H9 (cell line): ENCODE measurements around the gene DAZAP1. TPM values are rescaled to one million over a fixed set of nuclear protein-coding genes. Genes with fewer than 3 reads are reported as not detected.
A peak's percentile ranks its signal among the peaks of the same experiment; 100 is the strongest.

ENCODE experiments used
- DNase-seq: peaks from one replicate; pipeline ENCODE4 v3.0.0-alpha.2; 2017
- H2AFZ ChIP-seq: one replicate; pipeline ENCODE4 v1.6.1; 2013; ENCODE audit warnings: mild to moderate bottlenecking, low read length, control low read depth, moderate library complexity
- H2AK5ac ChIP-seq: 2 replicates; pipeline ENCODE4 v1.6.1; 2013; ENCODE audit warnings: low read length, control low read depth, mixed read lengths; ENCODE audit not compliant: insufficient read length
- H2BK120ac ChIP-seq: one replicate; pipeline ENCODE4 v1.6.1; 2013; ENCODE audit warnings: low read depth, mild to moderate bottlenecking, low read length, control low read depth, inconsistent platforms; ENCODE audit not compliant: poor library complexity, severe bottlenecking
- H2BK12ac ChIP-seq: 2 replicates; pipeline ENCODE4 v1.6.1; 2013; ENCODE audit warnings: low read length, control low read depth, mixed read lengths, low read depth; ENCODE audit not compliant: insufficient read length
- H2BK15ac ChIP-seq: 2 replicates; pipeline ENCODE4 v1.6.1; 2013; ENCODE audit warnings: low read depth, low read length, control low read depth
- H2BK20ac ChIP-seq: one replicate; pipeline ENCODE4 v1.6.1; 2013; ENCODE audit warnings: low read depth, mild to moderate bottlenecking, low read length, control low read depth, inconsistent platforms; ENCODE audit not compliant: poor library complexity, severe bottlenecking
- H2BK5ac ChIP-seq: 2 replicates; pipeline ENCODE4 v1.6.1; 2013; ENCODE audit warnings: low read length, control low read depth, mixed read lengths; ENCODE audit not compliant: insufficient read length
- H3K14ac ChIP-seq: 2 replicates; pipeline ENCODE4 v1.6.1; 2013; ENCODE audit warnings: low read length, control low read depth; ENCODE audit not compliant: insufficient read depth
- H3K18ac ChIP-seq: 2 replicates; pipeline ENCODE4 v1.6.1; 2013; ENCODE audit warnings: low read depth, mild to moderate bottlenecking, mixed read lengths, low read length, control low read depth; ENCODE audit not compliant: insufficient read length
- H3K23ac ChIP-seq: 2 replicates; pipeline ENCODE4 v1.6.1; 2013; ENCODE audit warnings: low read length, control low read depth, mixed read lengths, low read depth; ENCODE audit not compliant: insufficient read length
- H3K23me2 ChIP-seq: 2 replicates; pipeline ENCODE4 v1.6.1; 2013; ENCODE audit warnings: low read depth, mild to moderate bottlenecking, mixed read lengths, low read length, control low read depth; ENCODE audit not compliant: insufficient read length, poor library complexity, severe bottlenecking
- H3K27ac ChIP-seq: 2 replicates; pipeline ENCODE4 v1.5.1; 2013; ENCODE audit warnings: low read length, control low read depth, mixed read lengths, low read depth; ENCODE audit not compliant: insufficient read length
- H3K27me3 ChIP-seq: 2 replicates; pipeline ENCODE4 v1.6.1; 2013; ENCODE audit warnings: low read length, control low read depth, inconsistent platforms; ENCODE audit not compliant: insufficient read depth
- H3K4ac ChIP-seq: 2 replicates; pipeline ENCODE4 v1.6.1; 2013; ENCODE audit warnings: low read depth, mild to moderate bottlenecking, control low read depth, inconsistent platforms, low read length, moderate library complexity
- H3K4me1 ChIP-seq: 2 replicates; pipeline ENCODE4 v1.6.1; 2013; ENCODE audit warnings: low read length, control low read depth, inconsistent platforms; ENCODE audit not compliant: insufficient read depth
- H3K4me2 ChIP-seq: 2 replicates; pipeline ENCODE4 v1.6.1; 2013; ENCODE audit warnings: low read length, control low read depth, mixed read lengths; ENCODE audit not compliant: insufficient read length, insufficient read depth
- H3K56ac ChIP-seq: 2 replicates; pipeline ENCODE4 v1.6.1; 2013; ENCODE audit warnings: low read depth, mild to moderate bottlenecking, mixed read lengths, low read length, control low read depth; ENCODE audit not compliant: insufficient read length
- H3K79me1 ChIP-seq: 2 replicates; pipeline ENCODE4 v1.6.1; 2013; ENCODE audit warnings: low read depth, mild to moderate bottlenecking, moderate library complexity, low read length, control low read depth, inconsistent platforms; ENCODE audit not compliant: insufficient read depth, poor library complexity, severe bottlenecking
- H3K79me2 ChIP-seq: 2 replicates; pipeline ENCODE4 v1.6.1; 2013; ENCODE audit warnings: low read length, control low read depth, inconsistent platforms; ENCODE audit not compliant: insufficient read depth
- H3K9ac ChIP-seq: 2 replicates; pipeline ENCODE4 v1.6.1; 2013; ENCODE audit warnings: low read length, control low read depth, mixed read lengths; ENCODE audit not compliant: insufficient read length; ENCODE audit errors: extremely low read depth
- H3K9me3 ChIP-seq: one replicate; pipeline ENCODE4 v1.6.1; 2013; ENCODE audit warnings: low read depth, low read length, inconsistent platforms; ENCODE audit not compliant: control insufficient read depth
- H3T11ph ChIP-seq: one replicate; pipeline ENCODE4 v1.6.1; 2013; ENCODE audit warnings: mild to moderate bottlenecking, low read length, control low read depth, inconsistent platforms
- H4K20me1 ChIP-seq: one replicate; pipeline ENCODE4 v1.6.1; 2013; ENCODE audit not compliant: control insufficient read depth, insufficient read length, insufficient read depth
- H4K5ac ChIP-seq: 2 replicates; pipeline ENCODE4 v1.6.1; 2013; ENCODE audit warnings: low read depth, mild to moderate bottlenecking, mixed read lengths, low read length, control low read depth; ENCODE audit not compliant: insufficient read length
- H4K8ac ChIP-seq: replicated peaks from 2 replicates; pipeline ENCODE4 v1.6.1; 2013; ENCODE audit warnings: low read length, control low read depth, mixed read lengths, low read depth; ENCODE audit not compliant: insufficient read length
- H4K91ac ChIP-seq: 2 replicates; pipeline ENCODE4 v1.6.1; 2013; ENCODE audit warnings: low read depth, mild to moderate bottlenecking, moderate library complexity, mixed read lengths, low read length, control low read depth; ENCODE audit not compliant: insufficient read length
- H3K27ac Mint-ChIP-seq, 3 experiments: 2 replicates in 2 of 3; 3 replicates in 1 of 3; pipeline ENCODE4 v1.8.0; 2020 to 2021; ENCODE audit warnings: mixed read lengths in 3 of 3, mild to moderate bottlenecking in 1 of 3, moderate library complexity in 1 of 3
- H3K27me3 Mint-ChIP-seq: 2 replicates; pipeline ENCODE4 v1.8.0; 2021; ENCODE audit warnings: low read depth, mild to moderate bottlenecking, moderate library complexity, mixed read lengths
- H3K36me3 Mint-ChIP-seq, 3 experiments: 2 replicates in 2 of 3; 3 replicates in 1 of 3; pipeline ENCODE4 v1.8.0; 2020 to 2021; ENCODE audit warnings: low read depth in 3 of 3, mixed read lengths in 3 of 3; ENCODE audit not compliant: insufficient read depth in 1 of 3
- H3K4me1 Mint-ChIP-seq, 2 experiments: 2 replicates each; pipeline ENCODE4 v1.8.0; 2020; ENCODE audit warnings: mixed read lengths in 2 of 2
- H3K4me3 Mint-ChIP-seq, 2 experiments: 2 replicates in 1 of 2; 3 replicates in 1 of 2; pipeline ENCODE4 v1.8.0; 2020 to 2021; ENCODE audit warnings: mild to moderate bottlenecking in 2 of 2, mixed read lengths in 2 of 2, moderate library complexity in 1 of 2
- H3K9me3 Mint-ChIP-seq, 2 experiments: 2 replicates in 1 of 2; 3 replicates in 1 of 2; pipeline ENCODE4 v1.8.0; 2020; ENCODE audit warnings: mild to moderate bottlenecking in 2 of 2, mixed read lengths in 2 of 2, moderate library complexity in 1 of 2
- CTCF ChIP-seq: fragments of 200-600 bp; sonication (generic); conservative IDR thresholded peaks from 3 replicates; pipeline ENCODE4 v1.8.0; 2021; ENCODE audit warnings: antibody characterized with exemption, mild to moderate bottlenecking
- WGBS: extraction: QIAGEN DNeasy Blood & Tissue Kit; methylation state at CpG from one replicate; pipeline ENCODE4 v1.1.7; 2013; ENCODE audit warnings: missing lambda C conversion rate, low lambda C conversion rate, mixed read lengths; ENCODE audit not compliant: insufficient read length; ENCODE audit errors: extremely low coverage; 5-methylcytosine and 5-hydroxymethylcytosine counted together
- total RNA-seq: library from RNA; stranded (reverse); gene quantifications from 2 replicates; pipeline ENCODE4 v1.2.1, GENCODE V29; 2021

Gene DAZAP1
- total RNA-seq, 1 experiment from 2014 or later: 265 TPM

GRCh38 chr19:1483131-1483978 lies 76.0 kb downstream of the DAZAP1 start:
- Histone ChIP-seq H3K27ac (no peak overlapping the region), H3K9me3 (no peaks in the 10 kb centered on the region), H2BK12ac (no peak overlapping the region), H2AFZ (no peak overlapping the region), H4K20me1 (no peaks in the 10 kb centered on the region), H3T11ph (no peak overlapping the region), H3K23me2 (peaks cover 3% of the 10 kb centered on the region), H3K14ac (no peak overlapping the region; the same call in 1 of the 2 replicates), H4K91ac (no peak overlapping the region), H3K9ac (no peak overlapping the region), H4K8ac (no peak overlapping the region), H3K27me3 (no peaks in the 10 kb centered on the region), H2BK5ac (no peak overlapping the region), H2BK20ac (no peak overlapping the region), H3K23ac (no peak overlapping the region), H2BK15ac (no peak overlapping the region), H3K4me2 (no peak overlapping the region), H3K4me1 (no peaks in the 10 kb centered on the region), H2AK5ac (no peak overlapping the region), H3K4ac (no peak overlapping the region), H2BK120ac (no peak overlapping the region), H4K5ac (no peak overlapping the region), H3K18ac (no peak overlapping the region), H3K79me2 (no peaks in the 10 kb centered on the region), H3K79me1 (no peaks in the 10 kb centered on the region), H3K56ac (no peak overlapping the region)
- TF ChIP-seq CTCF: no peak
- Mint-ChIP-seq H3K27ac (no peak overlapping the region), H3K9me3 (no peaks in the 10 kb centered on the region), H3K4me3 (no peak overlapping the region), H3K4me1 (peaks cover 0 to 1% of the 10 kb centered on the region in 2 experiments; a peak in 2 of 4 replicates), H3K36me3 (peaks cover 0 to 4% (median 0%) of the 10 kb centered on the region in 3 experiments; a peak in 2 of 7 replicates), H3K27me3 (no peaks in the 10 kb centered on the region; the same call in 1 of the 2 replicates)
- peak; percentile 30 for DNase-seq
- WGBS: no CpG with 5 or more reads among the region's 77 CpGs
